BLaER1 treated with 17β-estradiol and CSF1 and Interleukin-3, amounts not matched to agents 10 nM and 100 nM (cell line): ENCODE data around the gene NFATC3.

Experiments used
- H3K27ac ChIP-seq, 11 experiments: shearing (Covaris generic); formaldehyde crosslinking; 2 replicates each; pipeline ENCODE4 v1.8.1; 2022
- H3K27me3 ChIP-seq, 11 experiments: shearing (Covaris generic); formaldehyde crosslinking; 2 replicates each; pipeline ENCODE4 v1.8.1; 2022
- H3K36me3 ChIP-seq, 11 experiments: shearing (Covaris generic); formaldehyde crosslinking; 2 replicates each; pipeline ENCODE4 v1.8.1; 2022
- H3K4me1 ChIP-seq, 10 experiments: shearing (Covaris generic); formaldehyde crosslinking; 2 replicates each; pipeline ENCODE4 v1.8.1; 2022
- H3K4me2 ChIP-seq, 11 experiments: shearing (Covaris generic); formaldehyde crosslinking; 2 replicates each; pipeline ENCODE4 v1.8.1; 2022
- H3K4me3 ChIP-seq, 10 experiments: shearing (Covaris generic); formaldehyde crosslinking; 2 replicates each; pipeline ENCODE4 v1.8.1; 2022
- H3K9ac ChIP-seq, 11 experiments: shearing (Covaris generic); formaldehyde crosslinking; 2 replicates each; pipeline ENCODE4 v1.8.1; 2022
- H3K9me3 ChIP-seq, 11 experiments: shearing (Covaris generic); formaldehyde crosslinking; replicated peaks in 1 of 11; 2 replicates each; pipeline ENCODE4 v1.8.1; 2022
- H4K20me1 ChIP-seq, 11 experiments: shearing (Covaris generic); formaldehyde crosslinking; 2 replicates each; pipeline ENCODE4 v1.8.1; 2022
- Cebpa-rat ChIP-seq, 11 experiments: shearing (Covaris generic); IDR thresholded peaks; 2 replicates each; pipeline ENCODE4 v1.8.1; 2022

NFATC3 gene

GRCh38 chr16:68244903-68245853, 160.0 kb downstream of the NFATC3 start, which contains the start of gene PLA2G15:
Gene PLA2G15, plus strand, starts transcription at chr16:68245373. Its CDS starts 54 bp downstream, at chr16:68245427.
- H3K4me2 ChIP-seq: peak within 1 kb of the TSS; percentile 97 to 100 (median 99)
- TF ChIP-seq Cebpa-rat (IDR thresholded peaks at IDR 0.05): no peak
- H3K27ac ChIP-seq: peak within 1 kb of the TSS; percentile 56 to 82 (median 68); a peak in 21 of 22 replicates
- peak within 1 kb of the TSS; percentile 78 to 96 (median 86) for H3K4me3 ChIP-seq
- H4K20me1 ChIP-seq: peaks cover 0 to 22% (median 0%) of the 10 kb centered on the region in 11 experiments; a peak in 5 of 22 replicates
- H3K36me3 ChIP-seq: peaks cover 16 to 23% (median 21%) of the 10 kb centered on the region in 11 experiments; a peak in 21 of 22 replicates
- H3K4me1 ChIP-seq: peaks cover 50 to 56% (median 53%) of the 10 kb centered on the region in 10 experiments
- H3K9me3 ChIP-seq: no peaks in the 10 kb centered on the region
- peak within 1 kb of the TSS; percentile 71 to 85 (median 81) for H3K9ac ChIP-seq
- no peaks in the 10 kb centered on the region for H3K27me3 ChIP-seq

- peak overlapping the region; percentile 71 to 85 (median 80); a peak in 21 of 22 replicates for H3K9ac ChIP-seq
Measured at GRCh38 chr16:68246121-68246520, 161.0 kb downstream of the NFATC3 start.

GRCh38 chr16:68246666-68247065, 161.5 kb downstream of the NFATC3 start:
- no peaks in the 10 kb centered on the region for H3K9me3 ChIP-seq
- H3K27ac ChIP-seq: peak overlapping the region; percentile 49 to 82 (median 64); a peak in 21 of 22 replicates
- H3K4me3 ChIP-seq: peak overlapping the region; percentile 78 to 96 (median 86)
- H4K20me1 ChIP-seq: peaks cover 0 to 22% (median 0%) of the 10 kb centered on the region in 11 experiments; a peak in 6 of 22 replicates
- H3K9ac ChIP-seq: peak overlapping the region; percentile 71 to 85 (median 80); a peak in 19 of 22 replicates
- peak overlapping the region; percentile 93 to 99 (median 98) for H3K4me2 ChIP-seq
- H3K4me1 ChIP-seq: peaks cover 65 to 70% (median 68%) of the 10 kb centered on the region in 10 experiments
- no peaks in the 10 kb centered on the region for H3K27me3 ChIP-seq
- peaks cover 25 to 36% (median 30%) of the 10 kb centered on the region in 11 experiments; a peak in 21 of 22 replicates for H3K36me3 ChIP-seq
- no peak for TF ChIP-seq Cebpa-rat (IDR thresholded peaks at IDR 0.05)

More at GRCh38 chr16:68246121-68246520, 161.0 kb downstream of the NFATC3 start:
- H3K36me3 ChIP-seq: peaks cover 25 to 31% (median 29%) of the 10 kb centered on the region in 11 experiments; a peak in 21 of 22 replicates
- H4K20me1 ChIP-seq: peaks cover 0 to 22% (median 0%) of the 10 kb centered on the region in 11 experiments; a peak in 5 of 22 replicates
- H3K27ac ChIP-seq: peak overlapping the region; percentile 51 to 82 (median 68); a peak in 13 of 22 replicates
- peak overlapping the region; percentile 93 to 99 (median 98) for H3K4me2 ChIP-seq
- H3K4me1 ChIP-seq: peaks cover 59 to 65% (median 63%) of the 10 kb centered on the region in 10 experiments
- no peaks in the 10 kb centered on the region for H3K27me3 ChIP-seq
- H3K4me3 ChIP-seq: peak overlapping the region; percentile 78 to 96 (median 86)
- no peak for TF ChIP-seq Cebpa-rat (IDR thresholded peaks at IDR 0.05)
- H3K9me3 ChIP-seq: no peaks in the 10 kb centered on the region

GRCh38 chr16:68247400-68247799, 162.2 kb downstream of the NFATC3 start:
- Histone ChIP-seq H3K4me1 (peaks cover 72 to 78% (median 76%) of the 10 kb centered on the region in 10 experiments), H3K4me2 (peak overlapping the region; percentile 93 to 99 (median 98))

GRCh38 chr16:68247932-68248331, 162.8 kb downstream of the NFATC3 start:
- Histone ChIP-seq H4K20me1 (peaks cover 0 to 28% (median 6%) of the 10 kb centered on the region in 11 experiments; a peak in 8 of 22 replicates), H3K27me3 (no peaks in the 10 kb centered on the region), H3K4me3 (peak overlapping the region in 4 of 10 experiments; percentile 88 to 96 (median 92); a peak in 9 of 20 replicates), H3K36me3 (peaks cover 27 to 47% (median 34%) of the 10 kb centered on the region in 11 experiments), H3K4me2 (peak overlapping the region; percentile 93 to 99 (median 98)), H3K27ac (peak overlapping the region; percentile 42 to 82 (median 64); a peak in 20 of 22 replicates), H3K4me1 (peaks cover 77 to 83% (median 81%) of the 10 kb centered on the region in 10 experiments), H3K9ac (peak overlapping the region in 8 of 11 experiments; percentile 76 to 85 (median 80); a peak in 11 of 22 replicates), H3K9me3 (no peaks in the 10 kb centered on the region)
- no peak for TF ChIP-seq Cebpa-rat (IDR thresholded peaks at IDR 0.05)

More at GRCh38 chr16:68247400-68247799, 162.2 kb downstream of the NFATC3 start:
- TF ChIP-seq Cebpa-rat (IDR thresholded peaks at IDR 0.05): no peak
- Histone ChIP-seq H3K4me3 (peak overlapping the region; percentile 78 to 96 (median 86); a peak in 17 of 20 replicates), H3K9ac (peak overlapping the region; percentile 45 to 85 (median 80); a peak in 21 of 22 replicates), H3K27me3 (no peaks in the 10 kb centered on the region), H3K36me3 (peaks cover 27 to 42% (median 30%) of the 10 kb centered on the region in 11 experiments; a peak in 21 of 22 replicates), H3K27ac (peak overlapping the region; percentile 49 to 82 (median 64)), H3K9me3 (no peaks in the 10 kb centered on the region), H4K20me1 (peaks cover 0 to 23% (median 6%) of the 10 kb centered on the region in 11 experiments; a peak in 7 of 22 replicates)

- no peak for TF ChIP-seq Cebpa-rat (IDR thresholded peaks at IDR 0.05)
- peak overlapping the region in 8 of 11 experiments; percentile 5 to 99 (median 98); a peak in 10 of 22 replicates for H3K4me2 ChIP-seq
- peaks cover 39 to 62% (median 49%) of the 10 kb centered on the region in 11 experiments for H3K36me3 ChIP-seq
- H3K4me1 ChIP-seq: peaks cover 75 to 93% (median 88%) of the 10 kb centered on the region in 10 experiments
- H3K9me3 ChIP-seq: no peaks in the 10 kb centered on the region
- peak overlapping the region in 2 of 11 experiments; percentile 38 to 50; a peak in 5 of 22 replicates for H3K27ac ChIP-seq
- H3K9ac ChIP-seq: no peak overlapping the region
- H3K4me3 ChIP-seq: no peak overlapping the region
- peaks cover 0 to 38% (median 6%) of the 10 kb centered on the region in 11 experiments; a peak in 8 of 22 replicates for H4K20me1 ChIP-seq
- H3K27me3 ChIP-seq: no peaks in the 10 kb centered on the region
Measured at GRCh38 chr16:68249371-68249770, 164.2 kb downstream of the NFATC3 start.

GRCh38 chr16:68250951-68251350, 165.8 kb downstream of the NFATC3 start:
- no peak overlapping the region for H3K4me3 ChIP-seq

GRCh38 chr16:68251832-68252231, 166.7 kb downstream of the NFATC3 start:
- Histone ChIP-seq H4K20me1 (peaks cover 0 to 42% (median 0%) of the 10 kb centered on the region in 11 experiments; a peak in 8 of 22 replicates), H3K4me2 (peak overlapping the region; percentile 58 to 91 (median 71)), H3K27me3 (no peaks in the 10 kb centered on the region), H3K9ac (peak overlapping the region; percentile 28 to 77 (median 42); a peak in 19 of 22 replicates), H3K9me3 (no peaks in the 10 kb centered on the region), H3K36me3 (peaks cover 60 to 86% (median 69%) of the 10 kb centered on the region in 11 experiments), H3K27ac (peak overlapping the region in 9 of 11 experiments; percentile 38 to 100 (median 63); a peak in 19 of 22 replicates), H3K4me3 (no peak overlapping the region), H3K4me1 (peaks cover 77 to 99% (median 94%) of the 10 kb centered on the region in 10 experiments)
- TF ChIP-seq Cebpa-rat (IDR thresholded peaks at IDR 0.05): no peak

More at GRCh38 chr16:68250951-68251350, 165.8 kb downstream of the NFATC3 start:
- Histone ChIP-seq H3K9ac (peak overlapping the region in 9 of 11 experiments; percentile 28 to 77 (median 61); a peak in 12 of 22 replicates), H4K20me1 (peaks cover 0 to 42% (median under 1%) of the 10 kb centered on the region in 11 experiments; a peak in 8 of 22 replicates), H3K27ac (peak overlapping the region in 9 of 11 experiments; percentile 18 to 100 (median 63); a peak in 16 of 22 replicates), H3K27me3 (no peaks in the 10 kb centered on the region), H3K4me2 (peak overlapping the region; percentile 58 to 91 (median 71)), H3K9me3 (no peaks in the 10 kb centered on the region), H3K36me3 (peaks cover 55 to 77% (median 64%) of the 10 kb centered on the region in 11 experiments), H3K4me1 (peaks cover 77 to 99% (median 94%) of the 10 kb centered on the region in 10 experiments)
- TF ChIP-seq Cebpa-rat (IDR thresholded peaks at IDR 0.05): no peak
